Measurements from ENCODE around the gene ESRRG.
"Not testable (repeated sequence)": the region's sequence is repeated elsewhere in the genome, so short reads cannot be mapped to it uniquely, and the experiment has no call there.

The ESRRG gene

GRCh38 chr1:216710055-216710454, 13.2 kb downstream of the ESRRG start:
- ATAC-seq, result no peak
- TF ChIP-seq GLIS3 (CRISPR knock-in tag; IDR thresholded peaks at IDR 0.05) (no peak), ESRRG (CRISPR knock-in tag; IDR thresholded peaks at IDR 0.05) (no peak), ARNTL (CRISPR knock-in tag; IDR thresholded peaks at IDR 0.05; ENCODE audit: borderline replicate concordance, low read depth) (no peak), RARB (CRISPR knock-in tag; IDR thresholded peaks at IDR 0.05) (no peak), ZNF565 (CRISPR knock-in tag; conservative IDR thresholded peaks at IDR 0.05; ENCODE audit: low read depth) (no peak), ZFP3 (CRISPR knock-in tag; IDR thresholded peaks at IDR 0.05) (no peak), CSRNP3 (CRISPR knock-in tag; IDR thresholded peaks at IDR 0.05) (no peak), TCF4 (CRISPR knock-in tag; IDR thresholded peaks at IDR 0.05; ENCODE audit: borderline replicate concordance) (no peak), OSR1 (CRISPR knock-in tag; IDR thresholded peaks at IDR 0.05) (no peak), ZNF8 (CRISPR knock-in tag; IDR thresholded peaks at IDR 0.05) (no peak), TOX (CRISPR knock-in tag; IDR thresholded peaks at IDR 0.05; ENCODE audit: borderline replicate concordance) (no peak), BACH2 (CRISPR knock-in tag; IDR thresholded peaks at IDR 0.05; ENCODE audit: borderline replicate concordance) (no peak), PPARA (CRISPR knock-in tag; IDR thresholded peaks at IDR 0.05; ENCODE audit: borderline replicate concordance) (no peak)
- TF ChIP-seq, protein P1, sequence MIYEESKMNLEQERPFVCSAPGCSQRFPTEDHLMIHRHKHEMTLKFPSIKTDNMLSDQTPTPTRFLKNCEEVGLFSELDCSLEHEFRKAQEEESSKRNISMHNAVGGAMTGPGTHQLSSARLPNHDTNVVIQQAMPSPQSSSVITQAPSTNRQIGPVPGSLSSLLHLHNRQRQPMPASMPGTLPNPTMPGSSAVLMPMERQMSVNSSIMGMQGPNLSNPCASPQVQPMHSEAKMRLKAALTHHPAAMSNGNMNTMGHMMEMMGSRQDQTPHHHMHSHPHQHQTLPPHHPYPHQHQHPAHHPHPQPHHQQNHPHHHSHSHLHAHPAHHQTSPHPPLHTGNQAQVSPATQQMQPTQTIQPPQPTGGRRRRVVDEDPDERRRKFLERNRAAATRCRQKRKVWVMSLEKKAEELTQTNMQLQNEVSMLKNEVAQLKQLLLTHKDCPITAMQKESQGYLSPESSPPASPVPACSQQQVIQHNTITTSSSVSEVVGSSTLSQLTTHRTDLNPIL (CRISPR knock-in tag; IDR thresholded peaks at IDR 0.05; ENCODE audit: low read depth), result no peak

DNA sequence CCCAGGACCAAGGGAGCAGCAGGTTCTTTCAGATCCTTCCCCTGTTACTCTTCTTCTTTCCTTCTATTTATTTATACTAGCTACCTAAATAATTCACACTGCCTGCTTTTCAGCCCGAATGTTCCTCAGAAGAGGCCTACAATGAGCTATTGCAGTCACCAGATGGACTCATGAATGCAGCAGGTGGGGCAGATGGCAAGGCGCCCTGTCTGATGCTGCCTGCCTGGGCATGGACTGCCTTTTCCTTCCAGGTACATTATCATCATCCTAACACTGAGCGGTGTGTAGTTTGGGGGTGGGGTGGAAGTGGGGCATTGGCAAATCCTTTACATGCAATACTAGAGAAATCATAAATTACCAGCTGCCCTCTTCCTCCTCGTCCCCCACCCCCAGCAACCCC, 17.6 kb downstream of the ESRRG start:
- no peak for TF ChIP-seq CSDC2 (CRISPR knock-in tag; IDR thresholded peaks at IDR 0.05)
- TF ChIP-seq ZNF565 (CRISPR knock-in tag; conservative IDR thresholded peaks at IDR 0.05; ENCODE audit: low read depth), result no peak
- TF ChIP-seq TOX (CRISPR knock-in tag; IDR thresholded peaks at IDR 0.05; ENCODE audit: borderline replicate concordance), result no peak
- TF ChIP-seq, protein P1 (CRISPR knock-in tag; IDR thresholded peaks at IDR 0.05; ENCODE audit: low read depth), result no peak
- TF ChIP-seq ESRRG (CRISPR knock-in tag; IDR thresholded peaks at IDR 0.05), result no peak
- TF ChIP-seq TCF4 (CRISPR knock-in tag; IDR thresholded peaks at IDR 0.05; ENCODE audit: borderline replicate concordance), result no peak
- no peak for TF ChIP-seq RARB (CRISPR knock-in tag; IDR thresholded peaks at IDR 0.05)
- TF ChIP-seq, protein P2, sequence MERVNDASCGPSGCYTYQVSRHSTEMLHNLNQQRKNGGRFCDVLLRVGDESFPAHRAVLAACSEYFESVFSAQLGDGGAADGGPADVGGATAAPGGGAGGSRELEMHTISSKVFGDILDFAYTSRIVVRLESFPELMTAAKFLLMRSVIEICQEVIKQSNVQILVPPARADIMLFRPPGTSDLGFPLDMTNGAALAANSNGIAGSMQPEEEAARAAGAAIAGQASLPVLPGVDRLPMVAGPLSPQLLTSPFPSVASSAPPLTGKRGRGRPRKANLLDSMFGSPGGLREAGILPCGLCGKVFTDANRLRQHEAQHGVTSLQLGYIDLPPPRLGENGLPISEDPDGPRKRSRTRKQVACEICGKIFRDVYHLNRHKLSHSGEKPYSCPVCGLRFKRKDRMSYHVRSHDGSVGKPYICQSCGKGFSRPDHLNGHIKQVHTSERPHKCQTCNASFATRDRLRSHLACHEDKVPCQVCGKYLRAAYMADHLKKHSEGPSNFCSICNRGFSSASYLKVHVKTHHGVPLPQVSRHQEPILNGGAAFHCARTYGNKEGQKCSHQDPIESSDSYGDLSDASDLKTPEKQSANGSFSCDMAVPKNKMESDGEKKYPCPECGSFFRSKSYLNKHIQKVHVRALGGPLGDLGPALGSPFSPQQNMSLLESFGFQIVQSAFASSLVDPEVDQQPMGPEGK (CRISPR knock-in tag; IDR thresholded peaks at IDR 0.05; ENCODE audit: borderline replicate concordance), result no peak
- TF ChIP-seq ZFP3 (CRISPR knock-in tag; IDR thresholded peaks at IDR 0.05), result no peak
- TF ChIP-seq GLIS3 (CRISPR knock-in tag; IDR thresholded peaks at IDR 0.05), result no peak
- TF ChIP-seq ZNF70 (CRISPR knock-in tag; IDR thresholded peaks at IDR 0.05), result no peak
- TF ChIP-seq CSRNP3 (CRISPR knock-in tag; IDR thresholded peaks at IDR 0.05), result no peak
- TF ChIP-seq, protein P3, sequence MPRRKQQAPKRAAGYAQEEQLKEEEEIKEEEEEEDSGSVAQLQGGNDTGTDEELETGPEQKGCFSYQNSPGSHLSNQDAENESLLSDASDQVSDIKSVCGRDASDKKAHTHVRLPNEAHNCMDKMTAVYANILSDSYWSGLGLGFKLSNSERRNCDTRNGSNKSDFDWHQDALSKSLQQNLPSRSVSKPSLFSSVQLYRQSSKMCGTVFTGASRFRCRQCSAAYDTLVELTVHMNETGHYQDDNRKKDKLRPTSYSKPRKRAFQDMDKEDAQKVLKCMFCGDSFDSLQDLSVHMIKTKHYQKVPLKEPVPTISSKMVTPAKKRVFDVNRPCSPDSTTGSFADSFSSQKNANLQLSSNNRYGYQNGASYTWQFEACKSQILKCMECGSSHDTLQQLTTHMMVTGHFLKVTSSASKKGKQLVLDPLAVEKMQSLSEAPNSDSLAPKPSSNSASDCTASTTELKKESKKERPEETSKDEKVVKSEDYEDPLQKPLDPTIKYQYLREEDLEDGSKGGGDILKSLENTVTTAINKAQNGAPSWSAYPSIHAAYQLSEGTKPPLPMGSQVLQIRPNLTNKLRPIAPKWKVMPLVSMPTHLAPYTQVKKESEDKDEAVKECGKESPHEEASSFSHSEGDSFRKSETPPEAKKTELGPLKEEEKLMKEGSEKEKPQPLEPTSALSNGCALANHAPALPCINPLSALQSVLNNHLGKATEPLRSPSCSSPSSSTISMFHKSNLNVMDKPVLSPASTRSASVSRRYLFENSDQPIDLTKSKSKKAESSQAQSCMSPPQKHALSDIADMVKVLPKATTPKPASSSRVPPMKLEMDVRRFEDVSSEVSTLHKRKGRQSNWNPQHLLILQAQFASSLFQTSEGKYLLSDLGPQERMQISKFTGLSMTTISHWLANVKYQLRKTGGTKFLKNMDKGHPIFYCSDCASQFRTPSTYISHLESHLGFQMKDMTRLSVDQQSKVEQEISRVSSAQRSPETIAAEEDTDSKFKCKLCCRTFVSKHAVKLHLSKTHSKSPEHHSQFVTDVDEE (CRISPR knock-in tag; IDR thresholded peaks at IDR 0.05), result no peak
- TF ChIP-seq OSR1 (CRISPR knock-in tag; IDR thresholded peaks at IDR 0.05), result no peak
- TF ChIP-seq ISL1 (CRISPR knock-in tag; IDR thresholded peaks at IDR 0.05), result no peak
- TF ChIP-seq POU6F1 (CRISPR knock-in tag; IDR thresholded peaks at IDR 0.05; ENCODE audit: borderline replicate concordance, low read depth), result no peak
- no peak for ATAC-seq

- ATAC-seq, result not testable (repeated sequence)
Observed at GRCh38 chr1:216704065-216704464, 19.2 kb downstream of the ESRRG start.

Measured in SK-N-SH treated with all-trans-retinoic acid at 6 μM for 48 hours (cell line).